Measurements from ENCODE around the gene PTP4A2.
A peak's percentile ranks its signal among the peaks of the same experiment; 100 is the strongest.
"Not testable (repeated sequence)": the region's sequence is repeated elsewhere in the genome, so short reads cannot be mapped to it uniquely, and the experiment has no call there.

PTP4A2 gene

GRCh38 chr1:31923901-31924535 is 14.2 kb downstream of the PTP4A2 start:
- no peak for DNase-seq

DNA sequence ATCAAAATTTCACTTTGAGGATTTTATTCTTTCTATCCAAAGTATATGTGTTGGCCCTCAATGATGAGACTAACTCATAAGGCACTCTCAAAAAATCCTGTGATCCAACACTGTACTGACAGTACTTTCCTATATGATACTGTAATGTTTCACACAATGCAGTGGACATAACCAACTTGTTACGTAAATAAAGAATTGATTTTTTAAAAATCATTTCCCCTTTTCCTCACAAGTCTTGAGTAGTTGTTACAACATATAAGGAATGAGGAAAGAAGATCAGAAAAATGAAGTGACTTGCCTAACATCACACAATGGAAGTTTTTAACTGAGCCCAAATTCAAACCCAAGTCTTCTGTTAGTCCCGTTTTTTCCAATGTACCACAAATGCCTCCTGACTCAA is 17.2 kb downstream of the PTP4A2 start:
- DNase-seq = no peak

- no peak for DNase-seq
These were observed 18.6 kb downstream of the PTP4A2 start for GRCh38 chr1:31919591-31919990.

- DNase-seq = no peak
These were observed 22.7 kb downstream of the PTP4A2 start for GRCh38 chr1:31915438-31915837.

DNA sequence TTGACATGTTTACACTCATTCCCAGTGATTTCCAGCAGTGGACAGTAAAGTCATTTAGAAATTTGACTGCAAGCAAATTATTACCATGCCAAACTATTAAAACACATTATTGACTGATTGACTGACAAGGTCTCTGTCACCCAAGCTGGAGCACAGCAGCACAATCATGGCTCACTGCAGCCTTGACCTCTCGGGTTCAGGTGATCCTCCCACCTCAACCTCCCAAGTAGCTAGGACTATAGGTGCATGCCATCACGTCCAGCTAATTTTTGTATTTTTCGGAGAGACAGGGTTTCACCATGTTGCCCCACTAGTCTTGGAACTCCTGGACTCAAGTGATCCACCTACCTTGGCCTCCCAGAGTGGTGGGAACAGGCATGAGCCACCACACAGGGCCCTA is 24.2 kb downstream of the PTP4A2 start:
- no peak for DNase-seq

DNA sequence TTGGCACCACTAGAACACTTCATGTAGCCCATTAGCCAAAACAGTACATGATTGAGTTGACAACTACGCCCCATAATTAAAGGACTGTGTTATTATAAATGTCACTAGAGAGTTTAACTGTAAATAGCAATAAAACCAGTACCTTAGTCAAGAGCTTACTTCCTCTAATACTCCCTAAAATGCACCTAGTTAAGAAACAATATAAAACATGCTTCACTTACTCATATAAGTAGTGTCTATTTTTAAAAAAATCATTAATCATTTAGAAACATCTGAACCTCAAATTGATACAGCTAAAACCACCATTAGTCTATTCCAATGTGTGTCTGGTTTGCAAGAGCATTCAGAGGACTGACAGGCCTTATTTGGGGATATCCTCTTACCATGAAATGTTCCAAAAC is 25.3 kb downstream of the PTP4A2 start:
- DNase-seq = peak; percentile 24

DNA sequence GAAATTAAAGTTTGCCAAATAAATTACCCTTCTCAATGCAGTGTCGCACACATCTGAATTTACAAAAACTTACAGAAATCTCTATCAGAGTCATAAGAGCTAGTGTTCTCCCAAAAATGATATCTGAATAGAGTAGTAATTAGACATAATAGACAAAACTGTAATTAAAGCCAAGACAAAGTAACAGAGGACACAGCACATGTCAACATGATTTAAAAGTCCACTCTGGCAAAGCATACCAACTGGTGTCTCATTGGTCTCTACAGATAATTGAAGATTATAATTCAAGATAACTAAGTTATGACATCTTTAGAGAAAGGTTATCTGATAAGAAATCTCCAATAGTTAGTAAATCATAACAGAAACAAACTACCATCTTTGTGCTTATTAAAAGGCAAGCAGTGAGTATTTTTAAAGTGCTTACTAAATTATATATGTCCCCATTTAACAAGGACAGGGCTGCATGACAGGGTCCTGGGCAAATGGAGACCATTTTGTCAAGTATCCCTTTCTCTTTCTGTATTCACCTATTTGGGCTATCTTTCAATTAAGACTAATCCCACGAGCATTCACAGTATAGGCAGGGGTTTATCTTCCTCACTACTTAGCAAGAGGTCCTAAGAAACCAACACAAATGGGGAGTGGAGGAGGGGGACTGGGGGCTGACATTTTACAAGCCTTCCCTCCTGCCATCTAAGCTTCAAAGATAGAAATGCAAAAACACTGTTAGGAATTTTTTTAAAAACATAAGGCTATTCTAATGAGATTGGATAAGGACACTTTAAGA is 26.0 kb downstream of the PTP4A2 start:
- DNase-seq = no peak

DNA sequence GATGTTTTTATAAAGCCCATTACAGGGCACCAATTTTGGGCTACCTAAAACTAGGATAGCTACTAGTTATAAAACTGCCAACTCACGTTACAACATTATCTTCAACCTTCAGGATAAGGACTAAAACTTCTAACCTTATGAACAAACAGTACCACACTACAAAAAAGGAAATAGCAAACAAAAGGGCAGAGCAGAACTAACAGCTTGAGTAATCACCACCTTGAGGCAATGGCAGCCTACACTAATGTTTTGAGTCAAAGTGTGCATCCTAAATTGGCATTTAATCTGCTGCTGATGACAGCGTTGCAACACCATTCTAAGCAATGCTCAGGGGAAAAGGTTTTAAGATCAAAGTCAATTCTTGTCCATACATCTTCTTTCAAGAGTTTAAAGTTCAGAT is 27.2 kb downstream of the PTP4A2 start:
- no peak for DNase-seq

- no peak for DNase-seq
These were observed 28.5 kb downstream of the PTP4A2 start for GRCh38 chr1:31909691-31910090.

- DNase-seq = no peak
These were observed 31.6 kb downstream of the PTP4A2 start for GRCh38 chr1:31906557-31906956.

DNA sequence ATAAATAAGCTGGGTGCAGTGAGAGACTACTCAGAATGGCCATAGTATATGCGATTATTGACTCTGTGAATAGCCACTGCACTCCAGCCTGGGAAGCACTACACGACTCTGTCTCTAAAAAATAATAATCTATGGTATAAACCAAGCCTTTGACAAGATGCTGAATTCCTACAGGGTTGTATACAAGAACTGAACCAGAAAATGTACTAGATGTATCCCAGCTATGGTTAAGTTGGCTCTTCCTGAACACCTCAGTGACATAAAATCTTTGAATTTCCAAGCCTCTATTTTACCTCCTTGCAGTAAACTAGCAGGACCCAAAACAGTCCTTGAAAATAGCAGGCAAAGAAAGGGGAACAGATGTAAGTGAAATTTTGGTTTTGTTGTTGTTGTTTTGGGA is 32.5 kb downstream of the PTP4A2 start:
- no peak for DNase-seq

DNA sequence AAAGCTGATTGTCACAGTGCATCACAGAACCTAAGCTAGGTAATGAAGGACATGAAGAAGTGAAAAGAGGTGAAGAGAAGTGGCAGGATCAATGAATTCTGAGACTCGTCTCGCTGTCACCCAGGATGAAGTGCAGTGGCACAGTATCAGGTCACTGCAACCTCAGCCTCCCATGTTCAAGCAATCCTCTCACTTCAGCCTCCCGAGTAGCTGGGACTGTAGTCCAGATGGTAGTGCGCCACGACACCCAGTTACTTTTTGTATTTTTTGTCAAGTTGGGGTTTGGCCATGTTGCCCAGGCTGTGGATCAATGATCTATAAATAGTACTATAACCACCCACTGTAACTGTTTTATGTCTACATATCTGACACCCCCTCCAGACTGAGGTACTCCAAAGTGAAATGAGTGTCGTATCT is 33.1 kb downstream of the PTP4A2 start:
- no peak for DNase-seq

DNA sequence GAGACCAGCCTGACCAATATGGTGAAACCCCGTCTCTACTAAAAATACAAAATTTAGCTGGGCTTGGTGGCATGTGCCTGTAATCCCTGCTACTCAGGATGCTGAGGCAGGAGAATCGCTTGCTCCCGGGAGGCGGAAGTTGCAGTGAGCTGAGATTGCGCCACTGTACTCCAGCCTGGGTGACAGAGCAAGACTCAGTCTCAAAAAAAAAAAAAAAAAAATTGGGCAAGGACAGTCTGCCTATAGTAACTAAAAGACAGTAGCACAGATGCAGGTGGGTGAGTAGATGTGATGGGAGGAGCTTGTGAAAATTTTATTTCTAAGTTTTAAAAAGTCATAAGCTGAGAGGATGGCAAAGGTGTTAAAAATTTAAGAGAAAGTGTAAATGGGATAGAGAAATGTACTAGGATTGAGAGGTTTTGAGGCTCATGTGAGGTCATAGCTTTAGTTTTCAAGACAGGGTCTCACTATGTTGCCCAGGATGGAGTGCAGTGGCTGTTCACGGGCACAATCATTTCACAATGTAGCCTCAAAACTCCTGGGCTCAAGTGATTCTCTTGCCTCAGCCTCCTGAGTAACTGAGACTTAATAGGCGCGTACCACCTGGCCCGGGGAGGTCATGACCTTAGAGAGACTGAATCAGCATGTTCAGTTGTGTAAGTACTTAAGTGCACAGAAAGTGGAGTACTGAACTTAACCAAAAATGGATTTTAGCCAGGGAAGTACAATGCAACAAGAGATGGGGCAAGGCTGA is 33.7 kb downstream of the PTP4A2 start:
- DNase-seq = no peak

DNA sequence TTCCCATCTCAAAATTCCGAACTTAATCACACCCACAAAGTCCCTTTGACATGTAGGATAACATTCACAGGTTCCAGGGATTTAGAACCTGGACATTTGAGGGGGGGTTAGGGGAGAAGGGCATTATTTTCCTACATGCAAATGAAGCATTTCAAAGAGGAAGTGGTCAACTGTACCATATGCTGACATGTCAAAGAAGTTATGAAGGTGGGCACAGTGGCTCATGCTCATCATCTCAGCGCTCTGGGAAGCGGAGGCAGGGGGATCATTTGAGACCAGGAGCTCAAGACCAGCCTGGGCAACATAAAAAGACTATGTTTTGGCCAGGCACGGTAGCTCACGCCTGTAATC is 35.7 kb downstream of the PTP4A2 start:
- DNase-seq = no peak

- DNase-seq = no peak
These were observed 36.2 kb downstream of the PTP4A2 start for GRCh38 chr1:31901838-31902509.

DNA sequence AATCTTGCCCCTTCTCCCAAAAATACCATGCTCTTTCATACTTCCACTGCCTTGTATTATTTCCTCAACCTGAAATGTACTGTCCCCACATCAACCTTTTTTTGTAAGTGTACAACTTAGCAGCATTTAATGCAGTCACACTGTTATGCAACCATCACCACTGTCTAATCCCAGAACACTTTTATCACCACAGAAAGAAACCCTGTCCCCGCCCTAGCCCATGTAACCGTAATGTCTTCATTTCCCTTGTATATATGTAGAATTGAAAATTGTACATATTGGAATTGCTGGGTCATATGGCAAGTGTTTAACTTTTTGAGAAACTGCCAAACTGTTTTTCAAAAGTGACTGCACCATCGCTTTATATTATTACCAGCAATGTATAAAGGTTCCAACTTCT is 37.4 kb downstream of the PTP4A2 start:
- DNase-seq = no peak

- no peak for DNase-seq
These were observed 40.6 kb downstream of the PTP4A2 start for GRCh38 chr1:31897526-31898100.

DNA sequence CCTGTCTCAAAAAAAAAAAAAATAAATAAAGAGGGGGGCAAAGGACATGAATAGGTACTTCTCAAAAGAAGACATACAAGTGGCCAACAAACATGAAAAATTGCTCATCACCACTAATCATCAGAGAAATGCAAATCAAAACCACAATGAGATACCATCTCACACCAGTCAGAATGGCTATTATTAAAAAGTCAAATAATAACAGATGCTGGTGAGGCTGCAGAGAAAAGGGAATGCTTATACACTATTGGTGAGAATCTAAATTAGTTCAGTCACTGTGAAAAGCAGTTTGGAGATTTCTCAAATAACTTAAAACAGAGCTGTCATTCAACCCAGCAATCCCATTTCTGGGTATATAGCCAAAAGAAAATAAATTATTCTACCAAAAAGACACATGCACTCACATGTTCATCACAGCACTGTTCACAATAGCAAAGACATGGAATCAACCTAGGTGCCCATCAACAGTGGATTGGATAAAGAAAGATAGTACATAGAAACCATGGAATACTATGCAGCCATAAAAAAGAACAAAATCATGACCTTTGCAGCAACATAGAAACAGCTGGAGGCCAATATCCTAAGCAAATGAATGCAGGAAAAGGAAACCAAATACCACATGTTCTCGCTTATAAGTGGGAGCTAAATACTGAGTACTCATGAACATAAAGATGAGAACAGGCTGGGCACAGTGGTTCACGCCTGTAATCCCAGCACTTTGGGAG is 42.5 kb downstream of the PTP4A2 start:
- DNase-seq = not testable (repeated sequence)

DNA sequence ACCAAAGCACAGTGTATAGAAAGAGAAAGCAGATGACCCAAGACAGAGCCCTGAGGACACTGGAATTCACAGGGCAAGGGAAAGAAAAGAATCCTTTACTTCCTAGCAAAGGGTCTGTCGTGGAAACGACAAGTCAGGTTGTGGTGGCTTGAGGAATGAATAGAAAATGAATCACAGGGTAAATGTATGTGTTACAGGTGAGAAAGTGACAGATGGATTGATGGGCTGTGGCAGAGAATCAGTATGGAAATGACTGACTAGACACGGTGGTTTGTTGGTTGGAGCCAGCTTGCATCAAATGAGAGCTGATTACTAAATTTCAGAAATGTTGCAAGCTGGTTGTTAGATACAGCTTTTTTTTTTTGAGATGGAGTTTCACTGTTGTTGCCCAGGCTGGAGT is 46.9 kb downstream of the PTP4A2 start:
- no peak for DNase-seq

DNA sequence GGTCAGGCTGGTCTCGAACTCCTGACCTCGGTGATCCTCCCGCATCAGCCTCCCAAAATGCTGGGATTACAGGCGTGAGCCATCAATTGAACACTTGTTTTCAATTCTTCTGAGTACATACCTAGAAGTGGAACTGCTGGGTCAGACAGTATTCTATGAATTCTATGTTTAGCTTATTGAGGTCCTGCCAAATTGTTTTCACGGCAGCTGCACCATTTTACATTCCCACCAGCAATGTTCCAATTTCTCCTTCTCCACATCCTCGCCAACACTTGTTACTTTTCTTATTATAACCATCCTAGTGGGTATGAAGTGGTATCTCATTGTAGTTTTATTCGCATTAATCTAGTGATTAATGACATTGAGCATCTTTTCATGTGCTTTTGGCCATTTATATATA is 49.9 kb downstream of the PTP4A2 start:
- DNase-seq = no peak

DNA sequence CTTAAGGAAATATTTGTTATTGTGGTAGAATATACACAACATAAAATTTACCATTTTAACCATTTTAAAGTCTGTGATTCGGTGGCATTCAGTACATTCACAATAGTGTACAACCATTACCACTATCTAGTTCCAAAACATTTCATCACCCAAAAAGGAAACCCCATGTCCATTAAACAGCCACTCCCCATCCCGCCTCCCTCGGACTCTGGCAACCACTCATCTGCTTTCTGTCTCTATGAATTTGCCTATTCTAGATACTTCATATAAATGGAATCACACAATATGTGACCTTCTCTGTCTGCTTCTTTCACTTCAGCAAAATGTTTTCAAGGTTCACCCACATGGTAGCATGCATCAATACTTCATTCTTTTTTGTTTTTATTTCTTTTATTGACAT is 51.3 kb downstream of the PTP4A2 start:
- no peak for DNase-seq

DNA sequence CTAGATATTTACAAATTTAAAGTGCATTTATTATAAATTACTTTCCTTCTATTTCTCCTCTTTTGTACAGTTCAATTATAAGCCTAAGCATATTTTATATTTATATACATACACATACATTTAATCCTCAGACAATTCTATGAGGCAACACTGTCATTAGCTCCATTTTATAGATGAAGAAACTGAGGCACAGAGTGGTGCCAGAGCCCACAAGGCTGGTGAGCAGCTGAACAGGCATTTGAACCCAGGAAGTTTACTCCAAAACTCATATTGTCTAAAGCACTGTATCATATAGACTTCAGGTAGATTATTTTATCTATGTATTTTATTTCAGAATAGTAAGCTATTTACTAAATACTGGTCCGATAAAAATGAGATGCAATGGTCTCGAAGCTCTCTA is 52.3 kb downstream of the PTP4A2 start:
- DNase-seq = no peak
